Liver (tissue), 9 donors: Measurements from ENCODE around the gene KIAA0930. TPM values are rescaled to one million over a fixed set of nuclear protein-coding genes. Genes with fewer than 3 reads are reported as not detected.

Experiments used
- DNase-seq: peaks from one replicate; pipeline ENCODE4 v3.0.0-alpha.2; 2017; ENCODE audit warnings: low spot score
- H3K27ac ChIP-seq, 2 donors: one replicate each; pipeline ENCODE4 v1.7.0; 2013; ENCODE audit warnings: inconsistent platforms in 2 of 2, low read length in 2 of 2, control low read depth in 1 of 2, low read depth in 1 of 2, mild to moderate bottlenecking in 1 of 2
- H3K27me3 ChIP-seq, 4 donors: one replicate each; pipeline versions ENCODE4 v1.6.1 to v1.7.0; 2013; ENCODE audit warnings: low read length in 3 of 4, inconsistent platforms in 1 of 4, mild to moderate bottlenecking in 1 of 4, moderate library complexity in 1 of 4; ENCODE audit not compliant: control insufficient read depth in 4 of 4, insufficient read depth in 4 of 4
- H3K36me3 ChIP-seq, 4 donors: one replicate each; pipeline versions ENCODE4 v1.6.1 to v1.7.0; 2013; ENCODE audit warnings: low read length in 3 of 4, mild to moderate bottlenecking in 3 of 4, low read depth in 1 of 4, moderate library complexity in 1 of 4; ENCODE audit not compliant: control insufficient read depth in 4 of 4, insufficient read depth in 3 of 4
- H3K4me1 ChIP-seq, 4 donors: one replicate each; pipeline versions ENCODE4 v1.6.1 to v1.7.0; 2013; ENCODE audit warnings: low read length in 3 of 4, mild to moderate bottlenecking in 3 of 4, moderate library complexity in 1 of 4; ENCODE audit not compliant: control insufficient read depth in 4 of 4, insufficient read depth in 4 of 4
- H3K4me3 ChIP-seq, 3 donors: one replicate each; pipeline versions ENCODE4 v1.6.1 to v1.7.0; 2013; ENCODE audit warnings: low read length in 3 of 3, control low read depth in 1 of 3, low read depth in 1 of 3, mild to moderate bottlenecking in 1 of 3
- H3K9ac ChIP-seq, 2 donors: one replicate each; pipeline ENCODE4 v1.7.0; 2013; ENCODE audit warnings: low read length in 2 of 2, mild to moderate bottlenecking in 2 of 2, moderate library complexity in 2 of 2, control low read depth in 1 of 2, low read depth in 1 of 2
- H3K9me3 ChIP-seq, 4 donors: one replicate each; pipeline versions ENCODE4 v1.6.1 to v1.7.0; 2013; ENCODE audit warnings: low read length in 3 of 4; ENCODE audit not compliant: control insufficient read depth in 4 of 4
- FOXA1 ChIP-seq: IDR thresholded peaks from 2 replicates; pipeline ENCODE4 v1.6.1; 2016; ENCODE audit warnings: antibody characterized with exemption
- FOXA2 ChIP-seq: IDR thresholded peaks from 2 replicates; pipeline ENCODE4 v1.6.1; 2016; ENCODE audit warnings: antibody characterized with exemption
- HNF4A ChIP-seq, 2 donors: conservative IDR thresholded peaks; 2 replicates each; pipeline ENCODE4 v1.6.1; 2016; ENCODE audit warnings: antibody characterized with exemption in 2 of 2, mild to moderate bottlenecking in 2 of 2
- HNF4G ChIP-seq: IDR thresholded peaks from 2 replicates; pipeline ENCODE4 v1.6.1; 2016; ENCODE audit warnings: antibody characterized with exemption
- JUND ChIP-seq, 2 donors: IDR thresholded peaks; 2 replicates each; pipeline ENCODE4 v1.6.1; 2016; ENCODE audit warnings: antibody characterized with exemption in 2 of 2
- NR2F2 ChIP-seq: IDR thresholded peaks from 2 replicates; pipeline ENCODE4 v1.6.1; 2016; ENCODE audit warnings: antibody characterized with exemption
- RAD21 ChIP-seq, 2 donors: IDR thresholded peaks; 2 replicates each; pipeline ENCODE4 v1.6.1; 2016; ENCODE audit warnings: antibody characterized with exemption in 2 of 2, mild to moderate bottlenecking in 2 of 2
- RXRA ChIP-seq, 2 donors: IDR thresholded peaks; 2 replicates each; pipeline ENCODE4 v1.6.1; 2017 to 2018; ENCODE audit warnings: antibody characterized with exemption in 2 of 2, mild to moderate bottlenecking in 1 of 2
- SP1 ChIP-seq: IDR thresholded peaks from 2 replicates; pipeline ENCODE4 v1.6.1; 2018; ENCODE audit warnings: antibody characterized with exemption, mild to moderate bottlenecking
- YY1 ChIP-seq: IDR thresholded peaks from 2 replicates; pipeline ENCODE4 v1.6.1; 2016; ENCODE audit warnings: antibody characterized with exemption, mild to moderate bottlenecking
- WGBS: extraction: QIAGEN DNeasy Blood & Tissue Kit; methylation state at CpG from one replicate; pipeline ENCODE4 v1.1.7; 2013; 5-methylcytosine and 5-hydroxymethylcytosine counted together
- polyA plus RNA-seq, 2 donors: library from polyadenylated mRNA; stranded (reverse) in 1 of 2; unstranded in 1 of 2; fragments of 200-250 nt in 1 of 2; fragments of >200 nt in 1 of 2; fragmentation: Nextera tagmentation in 1 of 2; extraction: Ambion mirVana in 1 of 2; gene quantifications; one replicate each; pipeline versions ENCODE4 v1.2.1 to v1.2.3, GENCODE V29; 2013 to 2015
- total RNA-seq, 2 donors: library from RNA; depleted of rRNA; stranded (reverse); fragments of >200 nt; gene quantifications; one replicate each; pipeline ENCODE4 v1.2.3, GENCODE V29; 2014
- TF ChIP-seq, protein P1 (sequence below): fragments of 150-350 bp; IDR thresholded peaks from 2 replicates; pipeline ENCODE4 v1.5.1; 2017; ENCODE audit warnings: improper control_type of control experiment, low read depth, low read length; ENCODE audit not compliant: missing input control
- TF ChIP-seq, protein P2 (sequence below): IDR thresholded peaks from 2 replicates; pipeline ENCODE4 v1.6.1; 2016; ENCODE audit warnings: antibody characterized with exemption
- TF ChIP-seq, protein P3 (sequence below): IDR thresholded peaks from 2 replicates; pipeline ENCODE4 v1.6.1; 2016; ENCODE audit warnings: antibody characterized with exemption, mild to moderate bottlenecking
- TF ChIP-seq, protein P4 (sequence below): IDR thresholded peaks from 2 replicates; pipeline ENCODE4 v1.6.1; 2016; ENCODE audit warnings: antibody characterized with exemption
- TF ChIP-seq, protein P5 (sequence below): IDR thresholded peaks from 2 replicates; pipeline ENCODE4 v1.6.1; 2016; ENCODE audit warnings: antibody characterized with exemption
- donor health status: healthy.
- donor health status: healthy.
- donor health status: healthy.
- donor health status: healthy.
- donor health status: healthy.

KIAA0930 gene
- total and polyA plus RNA-seq, 4 donors, result 6.1 to 30.0 (median 17.6) TPM

DNA sequence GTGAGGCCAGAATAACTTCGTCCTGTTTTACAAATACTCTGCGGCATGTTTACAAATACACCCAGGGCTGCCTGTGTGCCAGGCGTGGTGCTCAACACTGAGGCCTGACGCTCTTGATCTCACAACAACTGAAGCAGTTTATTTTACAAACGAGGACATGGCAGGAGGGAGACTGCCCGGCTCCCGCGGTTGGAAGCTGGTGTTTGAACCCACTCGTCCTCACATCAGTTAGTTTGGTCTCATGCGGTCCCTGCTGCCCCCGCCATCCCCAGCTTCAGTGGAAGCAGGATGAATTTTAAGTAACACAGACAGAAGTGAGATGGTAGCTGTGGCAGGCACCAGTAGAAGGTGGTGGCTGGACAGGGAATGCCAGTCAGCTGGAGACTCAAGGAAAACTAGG lies 16.4 kb downstream of the KIAA0930 start:
- DNase-seq, result no peak
- Histone ChIP-seq H3K27ac (no peak overlapping the region), H3K9me3 (no peaks in the 10 kb centered on the region), H3K4me3 (no peak overlapping the region), H3K36me3 (no peaks in the 10 kb centered on the region), H3K4me1 (peaks cover 19 to 28% (median 26%) of the 10 kb centered on the region in 4 donors), H3K9ac (no peak overlapping the region), H3K27me3 (no peaks in the 10 kb centered on the region)
- TF ChIP-seq NR2F2 (no peak), FOXA2 (no peak), YY1 (no peak), SP1 (no peak), JUND (IDR thresholded peaks at IDR 0.05) (no peak), RXRA (IDR thresholded peaks at IDR 0.05) (no peak), HNF4A (conservative IDR thresholded peaks at IDR 0.05) (no peak), FOXA1 (no peak), RAD21 (IDR thresholded peaks at IDR 0.05) (no peak)
- TF ChIP-seq, protein P1, sequence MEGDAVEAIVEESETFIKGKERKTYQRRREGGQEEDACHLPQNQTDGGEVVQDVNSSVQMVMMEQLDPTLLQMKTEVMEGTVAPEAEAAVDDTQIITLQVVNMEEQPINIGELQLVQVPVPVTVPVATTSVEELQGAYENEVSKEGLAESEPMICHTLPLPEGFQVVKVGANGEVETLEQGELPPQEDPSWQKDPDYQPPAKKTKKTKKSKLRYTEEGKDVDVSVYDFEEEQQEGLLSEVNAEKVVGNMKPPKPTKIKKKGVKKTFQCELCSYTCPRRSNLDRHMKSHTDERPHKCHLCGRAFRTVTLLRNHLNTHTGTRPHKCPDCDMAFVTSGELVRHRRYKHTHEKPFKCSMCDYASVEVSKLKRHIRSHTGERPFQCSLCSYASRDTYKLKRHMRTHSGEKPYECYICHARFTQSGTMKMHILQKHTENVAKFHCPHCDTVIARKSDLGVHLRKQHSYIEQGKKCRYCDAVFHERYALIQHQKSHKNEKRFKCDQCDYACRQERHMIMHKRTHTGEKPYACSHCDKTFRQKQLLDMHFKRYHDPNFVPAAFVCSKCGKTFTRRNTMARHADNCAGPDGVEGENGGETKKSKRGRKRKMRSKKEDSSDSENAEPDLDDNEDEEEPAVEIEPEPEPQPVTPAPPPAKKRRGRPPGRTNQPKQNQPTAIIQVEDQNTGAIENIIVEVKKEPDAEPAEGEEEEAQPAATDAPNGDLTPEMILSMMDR, result no peak
- TF ChIP-seq, protein P2, sequence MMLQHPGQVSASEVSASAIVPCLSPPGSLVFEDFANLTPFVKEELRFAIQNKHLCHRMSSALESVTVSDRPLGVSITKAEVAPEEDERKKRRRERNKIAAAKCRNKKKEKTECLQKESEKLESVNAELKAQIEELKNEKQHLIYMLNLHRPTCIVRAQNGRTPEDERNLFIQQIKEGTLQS, result no peak
- TF ChIP-seq, protein P3, sequence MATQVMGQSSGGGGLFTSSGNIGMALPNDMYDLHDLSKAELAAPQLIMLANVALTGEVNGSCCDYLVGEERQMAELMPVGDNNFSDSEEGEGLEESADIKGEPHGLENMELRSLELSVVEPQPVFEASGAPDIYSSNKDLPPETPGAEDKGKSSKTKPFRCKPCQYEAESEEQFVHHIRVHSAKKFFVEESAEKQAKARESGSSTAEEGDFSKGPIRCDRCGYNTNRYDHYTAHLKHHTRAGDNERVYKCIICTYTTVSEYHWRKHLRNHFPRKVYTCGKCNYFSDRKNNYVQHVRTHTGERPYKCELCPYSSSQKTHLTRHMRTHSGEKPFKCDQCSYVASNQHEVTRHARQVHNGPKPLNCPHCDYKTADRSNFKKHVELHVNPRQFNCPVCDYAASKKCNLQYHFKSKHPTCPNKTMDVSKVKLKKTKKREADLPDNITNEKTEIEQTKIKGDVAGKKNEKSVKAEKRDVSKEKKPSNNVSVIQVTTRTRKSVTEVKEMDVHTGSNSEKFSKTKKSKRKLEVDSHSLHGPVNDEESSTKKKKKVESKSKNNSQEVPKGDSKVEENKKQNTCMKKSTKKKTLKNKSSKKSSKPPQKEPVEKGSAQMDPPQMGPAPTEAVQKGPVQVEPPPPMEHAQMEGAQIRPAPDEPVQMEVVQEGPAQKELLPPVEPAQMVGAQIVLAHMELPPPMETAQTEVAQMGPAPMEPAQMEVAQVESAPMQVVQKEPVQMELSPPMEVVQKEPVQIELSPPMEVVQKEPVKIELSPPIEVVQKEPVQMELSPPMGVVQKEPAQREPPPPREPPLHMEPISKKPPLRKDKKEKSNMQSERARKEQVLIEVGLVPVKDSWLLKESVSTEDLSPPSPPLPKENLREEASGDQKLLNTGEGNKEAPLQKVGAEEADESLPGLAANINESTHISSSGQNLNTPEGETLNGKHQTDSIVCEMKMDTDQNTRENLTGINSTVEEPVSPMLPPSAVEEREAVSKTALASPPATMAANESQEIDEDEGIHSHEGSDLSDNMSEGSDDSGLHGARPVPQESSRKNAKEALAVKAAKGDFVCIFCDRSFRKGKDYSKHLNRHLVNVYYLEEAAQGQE, result no peak
- TF ChIP-seq, protein P4, sequence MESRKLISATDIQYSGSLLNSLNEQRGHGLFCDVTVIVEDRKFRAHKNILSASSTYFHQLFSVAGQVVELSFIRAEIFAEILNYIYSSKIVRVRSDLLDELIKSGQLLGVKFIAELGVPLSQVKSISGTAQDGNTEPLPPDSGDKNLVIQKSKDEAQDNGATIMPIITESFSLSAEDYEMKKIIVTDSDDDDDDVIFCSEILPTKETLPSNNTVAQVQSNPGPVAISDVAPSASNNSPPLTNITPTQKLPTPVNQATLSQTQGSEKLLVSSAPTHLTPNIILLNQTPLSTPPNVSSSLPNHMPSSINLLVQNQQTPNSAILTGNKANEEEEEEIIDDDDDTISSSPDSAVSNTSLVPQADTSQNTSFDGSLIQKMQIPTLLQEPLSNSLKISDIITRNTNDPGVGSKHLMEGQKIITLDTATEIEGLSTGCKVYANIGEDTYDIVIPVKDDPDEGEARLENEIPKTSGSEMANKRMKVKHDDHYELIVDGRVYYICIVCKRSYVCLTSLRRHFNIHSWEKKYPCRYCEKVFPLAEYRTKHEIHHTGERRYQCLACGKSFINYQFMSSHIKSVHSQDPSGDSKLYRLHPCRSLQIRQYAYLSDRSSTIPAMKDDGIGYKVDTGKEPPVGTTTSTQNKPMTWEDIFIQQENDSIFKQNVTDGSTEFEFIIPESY, result no peak
- TF ChIP-seq, protein P5, sequence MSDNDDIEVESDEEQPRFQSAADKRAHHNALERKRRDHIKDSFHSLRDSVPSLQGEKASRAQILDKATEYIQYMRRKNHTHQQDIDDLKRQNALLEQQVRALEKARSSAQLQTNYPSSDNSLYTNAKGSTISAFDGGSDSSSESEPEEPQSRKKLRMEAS, result no peak
- WGBS, result 69% methylated on average over 11 of the region's 11 CpGs

DNA sequence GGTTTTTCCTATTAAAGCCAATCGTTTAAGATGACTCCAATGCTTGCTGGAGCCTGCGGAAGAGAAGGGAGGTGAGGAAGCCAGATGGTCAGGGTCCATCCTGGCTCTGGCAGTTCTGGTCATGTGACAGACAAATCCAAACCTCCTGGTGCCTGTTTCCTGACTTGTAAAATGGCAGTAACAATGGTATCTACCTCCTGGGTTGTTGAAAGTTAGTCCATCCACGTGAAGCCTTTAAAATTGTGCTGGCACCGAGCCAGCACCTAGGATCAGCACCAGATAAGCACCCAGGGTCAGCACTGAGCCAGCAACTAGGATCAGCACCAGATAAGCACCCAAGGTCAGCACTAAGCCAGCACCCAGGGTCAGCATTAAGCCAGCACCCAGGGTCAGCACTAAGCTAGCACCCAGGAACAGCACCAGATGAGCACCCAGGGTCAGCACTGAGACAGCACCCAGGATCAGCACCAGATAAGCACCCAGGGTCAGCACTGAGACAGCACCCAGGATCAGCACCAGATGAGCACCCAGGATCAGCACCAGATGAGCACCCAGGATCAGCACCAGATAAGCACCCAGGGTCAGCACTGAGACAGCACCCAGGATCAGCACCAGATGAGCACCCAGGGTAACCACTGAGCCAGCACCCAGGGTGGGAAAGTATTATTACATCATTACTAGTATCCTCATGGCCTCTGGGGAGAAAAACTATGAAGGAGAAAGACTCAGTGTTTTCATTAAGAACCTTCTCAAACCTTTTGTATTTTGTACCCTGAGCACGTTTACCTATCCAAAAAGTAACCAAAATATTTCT lies 17.2 kb downstream of the KIAA0930 start:
- no peaks in the 10 kb centered on the region for H3K9me3 ChIP-seq
- no peaks in the 10 kb centered on the region for H3K27me3 ChIP-seq
- DNase-seq, result no peak
- H3K9ac ChIP-seq, result no peak overlapping the region
- TF ChIP-seq, protein P5, result no peak
- TF ChIP-seq HNF4G, result no peak
- TF ChIP-seq RAD21 (IDR thresholded peaks at IDR 0.05), result no peak
- no peak for TF ChIP-seq SP1
- no peaks in the 10 kb centered on the region for H3K36me3 ChIP-seq
- 47% methylated on average over 5 of the region's 5 CpGs for WGBS
- no peak overlapping the region for H3K27ac ChIP-seq
- peaks cover 19 to 28% (median 26%) of the 10 kb centered on the region in 4 donors for H3K4me1 ChIP-seq
- no peak overlapping the region for H3K4me3 ChIP-seq
